Measurements from ENCODE around the gene CCDC117.

Gene CCDC117

DNA sequence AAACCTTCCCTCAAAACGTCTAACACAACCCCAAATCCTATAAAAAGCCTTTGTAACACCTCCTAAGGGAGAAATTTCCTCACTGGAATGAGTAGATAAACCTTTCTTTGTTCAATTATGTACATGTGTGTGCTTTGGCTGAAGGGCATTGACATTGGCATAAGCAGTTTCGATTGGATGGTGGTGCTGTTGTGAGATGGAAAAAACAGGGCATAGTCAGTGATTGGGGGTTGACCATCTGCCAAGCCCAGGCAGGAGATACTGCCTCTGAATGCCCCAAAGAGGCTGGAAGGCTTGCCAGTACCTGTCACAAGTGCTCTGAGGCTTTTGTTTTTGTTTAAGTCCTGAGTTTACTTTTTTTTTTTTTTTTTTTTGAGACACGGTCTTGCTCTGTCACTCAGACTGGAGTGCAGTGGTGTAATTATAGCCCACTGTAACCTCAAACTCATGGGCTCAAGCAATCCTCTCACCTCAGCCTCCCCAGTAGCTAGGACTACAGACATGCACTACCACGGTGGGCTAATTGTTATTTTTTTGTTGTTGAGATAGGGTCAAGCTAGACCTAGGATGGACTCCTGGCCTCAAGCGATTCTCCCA lies 1.2 kb upstream of the CCDC117 start:
- DNase-seq: no peak

DNA sequence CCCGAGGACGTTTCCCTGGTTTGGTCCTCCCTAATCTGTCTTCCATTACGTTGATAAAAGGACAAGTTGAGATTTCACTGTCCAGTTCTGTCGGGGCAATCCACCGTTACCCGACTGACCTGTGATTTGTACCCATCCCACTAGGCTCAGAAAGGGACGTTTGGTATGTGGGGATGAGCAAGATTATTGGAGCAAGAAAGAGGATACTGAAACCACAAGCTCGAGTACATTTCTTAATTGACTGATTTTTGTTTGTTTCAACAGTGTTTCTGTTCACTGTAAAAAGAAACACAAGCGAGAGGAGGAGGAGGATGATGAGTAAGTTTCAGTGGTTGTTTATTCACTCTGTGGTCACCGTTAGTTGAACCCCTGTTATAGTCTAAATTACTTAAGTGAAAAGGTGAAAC lies 969 bp downstream of the CCDC117 start:
- no peak for DNase-seq

DNA sequence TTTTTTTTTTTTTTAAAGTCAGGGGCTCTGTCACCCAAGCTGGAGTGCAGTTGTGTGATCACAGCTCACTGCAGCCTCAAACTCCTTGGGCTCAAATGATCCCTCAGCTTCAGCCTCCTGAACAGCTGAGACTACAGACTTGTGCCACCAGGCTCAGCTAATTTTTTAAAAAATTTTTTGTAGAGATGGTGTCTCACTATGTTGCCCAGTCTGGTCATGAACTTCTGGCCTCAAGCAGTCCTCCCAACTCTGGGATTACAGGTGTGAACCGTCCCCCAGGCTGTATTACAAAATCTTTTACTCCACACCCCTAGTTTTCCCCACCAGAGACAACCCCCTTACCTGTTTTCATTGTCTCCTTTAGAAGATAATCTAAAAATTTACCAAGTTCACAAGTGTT lies 1.9 kb downstream of the CCDC117 start:
- no peak for DNase-seq

DNA sequence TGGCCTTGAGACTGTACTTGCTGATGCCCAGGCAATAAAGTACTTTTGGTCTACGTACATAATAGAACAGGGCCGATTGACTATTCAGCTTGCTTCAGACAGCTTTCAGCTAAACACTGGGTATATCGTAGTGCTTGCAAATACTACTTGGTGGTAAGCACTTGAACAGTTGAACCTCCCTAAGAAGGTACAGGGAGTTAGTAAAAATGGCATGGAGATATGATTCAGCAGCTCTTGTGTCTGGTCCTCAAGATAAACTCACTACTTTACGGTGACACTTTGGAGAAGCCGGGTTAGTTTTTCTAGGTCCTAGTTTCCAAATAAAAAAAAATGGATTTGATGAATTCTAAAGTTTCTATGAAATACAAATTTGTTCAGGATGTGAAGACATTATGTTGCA lies 7.3 kb downstream of the CCDC117 start:
- no peak for DNase-seq

DNA sequence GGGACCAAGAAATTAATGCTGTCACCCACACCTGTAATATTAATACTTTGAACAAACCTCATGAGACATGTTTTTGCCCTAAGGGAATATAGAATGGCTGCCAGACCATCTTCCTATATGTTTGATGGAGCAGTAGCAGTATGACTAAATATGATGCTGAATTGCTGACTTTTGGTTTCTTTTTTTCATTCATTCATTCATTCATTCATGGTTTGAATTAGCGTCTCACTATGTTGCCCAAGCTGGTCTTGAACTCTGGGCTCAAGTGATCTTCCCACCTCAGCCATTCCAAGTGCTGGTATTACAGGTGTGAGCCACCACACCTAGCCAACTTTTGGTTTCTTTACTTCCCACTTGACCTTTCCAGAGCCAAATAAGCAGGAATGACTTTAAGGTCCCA lies 7.8 kb downstream of the CCDC117 start:
- DNase-seq: no peak

DNA sequence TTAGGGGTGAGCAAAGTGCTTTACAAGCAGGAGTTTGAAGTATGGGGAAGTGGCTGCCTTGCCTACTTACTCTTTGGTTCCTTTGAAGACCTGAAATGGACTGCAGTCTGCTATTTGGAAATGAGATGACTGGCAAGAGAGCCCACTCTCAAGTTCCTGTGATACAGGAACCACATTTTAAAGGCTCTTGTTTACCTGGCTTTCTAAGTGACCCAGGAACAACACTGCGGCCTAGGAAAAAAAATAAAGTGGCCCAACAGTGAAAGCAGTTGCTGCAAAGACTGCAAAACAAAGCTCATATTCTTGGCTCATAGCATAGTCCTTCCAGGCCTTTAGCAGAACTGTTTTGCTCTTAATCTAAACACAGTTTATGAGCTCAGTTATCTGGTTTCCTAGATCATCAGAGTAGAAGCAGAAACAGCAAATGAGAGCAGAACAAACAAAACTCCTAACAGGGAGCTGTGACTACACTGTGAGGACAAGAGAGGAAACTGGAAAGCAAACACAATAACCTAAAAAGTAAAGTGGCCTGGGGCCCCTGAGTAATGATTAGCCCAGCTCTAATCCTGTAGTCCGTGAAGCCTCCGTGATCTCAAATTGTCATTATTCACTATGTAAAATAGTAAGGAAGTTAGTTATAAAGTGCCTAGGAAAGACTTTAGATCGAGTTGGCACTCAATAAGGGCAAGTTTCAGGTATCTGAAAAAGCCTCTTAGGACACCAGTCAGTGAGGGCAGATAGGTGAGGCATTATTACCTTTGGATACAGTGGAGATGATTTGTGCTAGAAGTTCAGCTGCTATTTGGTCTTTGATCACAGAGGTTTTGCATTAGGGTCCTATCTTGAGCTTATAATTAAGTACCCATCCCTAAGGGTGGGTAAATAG lies 11.5 kb downstream of the CCDC117 start:
- DNase-seq: no peak

DNA sequence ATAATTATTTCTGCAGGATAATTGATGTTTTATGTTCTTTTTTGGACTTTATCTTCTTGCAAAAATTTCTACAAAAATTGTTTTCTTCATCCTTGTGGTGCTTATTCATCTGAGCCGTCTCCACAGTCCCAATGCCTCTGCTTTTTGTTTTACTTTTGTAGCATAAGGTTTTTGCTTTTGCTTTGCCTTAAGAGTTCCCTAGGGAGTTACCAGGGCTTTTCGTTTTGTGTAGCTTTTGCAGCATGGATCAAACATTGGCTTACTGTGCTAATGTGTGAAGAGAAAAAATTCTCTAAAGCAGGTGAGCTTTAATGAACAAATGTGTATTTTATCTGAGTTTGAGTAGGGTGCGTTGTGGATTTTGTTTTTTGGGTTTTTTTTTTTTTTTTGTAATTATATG lies 16.1 kb downstream of the CCDC117 start:
- DNase-seq: no peak

DNA sequence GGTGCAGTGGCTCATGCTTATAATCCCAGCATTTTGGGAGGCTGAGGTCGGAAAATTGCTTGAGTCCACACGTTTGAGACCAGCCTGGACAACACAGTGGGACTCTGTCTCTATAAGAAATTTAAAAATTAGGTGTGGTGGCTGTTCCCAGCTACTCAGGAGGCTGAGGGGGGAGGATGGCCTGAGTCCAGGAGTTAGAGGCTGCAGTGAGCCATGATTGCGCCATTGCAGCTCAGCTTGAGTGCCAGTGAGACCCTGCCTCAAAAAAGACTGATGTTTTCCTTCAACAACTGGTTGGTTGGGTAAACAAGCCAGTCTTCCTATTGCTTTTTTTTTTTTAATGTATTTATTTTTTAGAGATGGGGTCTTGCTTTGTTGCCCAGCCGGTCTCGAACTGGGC lies 18.6 kb downstream of the CCDC117 start:
- no peak for DNase-seq

DNA sequence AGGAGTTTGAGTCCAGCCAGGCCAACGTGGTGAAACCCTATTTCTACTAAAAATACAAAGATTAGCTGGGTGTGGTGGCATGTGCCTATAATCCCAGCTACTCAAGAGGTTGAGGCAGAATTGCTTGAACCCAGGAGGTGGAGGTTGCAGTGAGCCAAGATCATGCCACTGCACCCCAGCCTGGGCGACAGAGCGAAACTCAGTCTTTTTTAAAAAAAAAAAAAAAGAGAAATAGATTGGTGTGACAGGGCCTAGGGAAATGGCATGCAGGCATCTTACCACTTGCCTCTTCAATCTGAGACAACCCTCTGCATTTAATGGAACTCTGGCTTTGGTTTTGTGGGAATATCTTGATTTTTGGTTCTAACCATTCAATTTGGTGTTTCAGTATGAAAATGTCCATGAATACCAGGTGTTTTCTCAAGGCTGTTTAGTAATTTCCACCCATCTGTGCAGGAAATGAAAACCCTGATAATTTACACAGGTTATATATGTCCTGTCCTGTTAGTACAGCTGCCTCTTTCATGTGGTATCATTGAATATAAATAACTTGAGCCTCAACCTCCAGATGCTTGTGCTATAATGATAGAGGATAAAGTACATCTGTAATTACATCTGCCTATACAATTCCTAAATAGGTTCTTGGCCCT lies 19.5 kb downstream of the CCDC117 start:
- no peak for DNase-seq

DNA sequence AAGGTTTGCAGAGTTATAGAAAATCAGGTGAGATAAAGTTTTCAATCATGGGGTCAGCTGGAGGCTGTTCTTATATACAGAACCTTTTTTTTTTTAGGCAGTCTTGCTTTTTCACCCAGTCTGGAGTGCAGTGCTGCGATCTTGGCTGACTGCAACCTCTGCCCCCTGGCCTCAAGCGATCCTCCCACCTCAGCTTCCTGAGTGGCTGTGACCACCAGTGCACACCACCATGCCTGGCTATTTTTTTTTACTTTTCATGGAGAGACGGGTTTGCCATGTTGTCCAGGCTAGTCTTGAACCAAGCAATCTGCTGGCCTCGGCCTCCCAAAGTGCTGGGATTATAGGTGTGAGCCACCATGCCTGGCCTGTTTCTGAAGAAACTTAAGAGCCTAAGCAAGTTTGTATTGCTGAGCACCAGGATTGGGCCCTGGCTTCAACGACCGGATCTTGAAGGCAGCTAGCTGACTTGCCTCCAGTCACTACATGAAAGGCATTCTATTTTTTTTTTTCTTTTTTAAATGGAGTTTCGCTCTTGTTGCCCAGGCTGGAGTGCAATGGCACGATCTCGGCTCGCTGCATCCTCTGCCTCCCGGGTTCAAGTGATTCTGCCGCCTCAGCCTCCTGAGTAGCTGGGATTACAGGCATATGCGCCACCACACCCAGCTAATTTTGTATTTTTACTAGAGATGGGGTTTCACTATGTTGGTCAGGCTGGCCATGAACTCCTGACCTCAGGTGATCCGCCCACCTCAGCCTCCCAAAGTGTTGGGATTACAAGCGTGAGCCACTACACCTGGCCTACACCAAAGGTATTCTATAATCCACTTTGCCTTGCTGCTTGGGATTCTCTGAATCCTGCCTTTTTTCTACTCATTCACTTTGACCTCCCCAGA lies 20.2 kb downstream of the CCDC117 start:
- no peak for DNase-seq

DNA sequence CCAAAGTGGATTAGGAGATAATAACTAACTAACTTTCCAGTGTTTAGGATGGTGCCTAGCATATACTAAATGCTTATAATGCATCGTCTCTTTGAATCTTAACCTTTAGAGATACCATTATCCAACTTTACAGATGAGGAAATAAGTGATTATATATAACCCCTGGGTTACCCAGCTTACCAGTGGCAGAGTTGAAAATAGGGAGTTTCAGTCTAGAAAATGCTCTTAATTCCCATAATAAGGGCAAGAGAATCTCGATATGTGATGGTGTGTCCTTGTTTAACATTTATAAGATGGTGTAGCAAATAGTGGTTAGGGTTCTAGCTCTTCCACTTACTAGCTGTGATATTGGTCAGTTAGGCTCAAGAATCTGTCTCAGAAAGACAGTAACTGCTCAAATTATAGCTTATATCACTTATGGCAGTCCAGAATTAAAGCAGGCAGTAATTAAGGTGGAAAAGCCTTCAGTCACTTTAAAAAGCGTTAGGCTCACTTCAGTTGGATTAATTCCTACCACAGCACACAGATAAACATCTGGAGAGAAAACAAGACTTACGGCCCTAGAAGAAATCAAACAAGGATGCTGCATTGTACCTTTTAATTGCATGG lies 21.6 kb downstream of the CCDC117 start:
- DNase-seq: no peak

DNA sequence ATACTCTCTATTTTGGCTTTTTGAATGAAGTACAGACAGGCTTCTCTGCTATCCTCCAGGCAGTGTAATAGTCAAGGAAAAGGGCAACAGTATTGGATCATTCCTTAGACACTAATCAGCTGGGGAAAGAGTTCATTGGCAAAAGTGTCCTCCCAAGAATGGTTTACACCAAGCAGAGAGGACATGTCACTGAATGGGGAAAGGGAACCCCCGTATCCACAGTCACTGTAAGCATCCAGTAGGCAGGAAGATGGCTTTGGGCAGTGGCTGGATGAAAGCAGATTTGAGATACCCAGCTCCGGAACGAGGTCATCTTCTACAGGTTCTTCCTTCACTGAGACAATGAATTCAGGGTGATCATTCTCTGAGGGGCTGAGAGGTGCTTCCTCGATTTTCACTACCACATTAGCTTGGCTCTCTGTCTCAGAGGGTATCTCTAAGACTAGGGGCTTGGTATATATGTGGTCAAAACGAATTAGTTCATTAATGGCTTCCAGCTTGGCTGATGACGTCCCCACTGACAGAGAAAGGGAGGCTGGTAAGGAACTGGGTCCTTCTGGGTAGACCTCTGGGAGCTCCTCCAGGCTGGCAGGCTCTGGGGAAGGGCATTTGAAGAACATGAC lies 22.7 kb downstream of the CCDC117 start:
- DNase-seq: no peak

DNA sequence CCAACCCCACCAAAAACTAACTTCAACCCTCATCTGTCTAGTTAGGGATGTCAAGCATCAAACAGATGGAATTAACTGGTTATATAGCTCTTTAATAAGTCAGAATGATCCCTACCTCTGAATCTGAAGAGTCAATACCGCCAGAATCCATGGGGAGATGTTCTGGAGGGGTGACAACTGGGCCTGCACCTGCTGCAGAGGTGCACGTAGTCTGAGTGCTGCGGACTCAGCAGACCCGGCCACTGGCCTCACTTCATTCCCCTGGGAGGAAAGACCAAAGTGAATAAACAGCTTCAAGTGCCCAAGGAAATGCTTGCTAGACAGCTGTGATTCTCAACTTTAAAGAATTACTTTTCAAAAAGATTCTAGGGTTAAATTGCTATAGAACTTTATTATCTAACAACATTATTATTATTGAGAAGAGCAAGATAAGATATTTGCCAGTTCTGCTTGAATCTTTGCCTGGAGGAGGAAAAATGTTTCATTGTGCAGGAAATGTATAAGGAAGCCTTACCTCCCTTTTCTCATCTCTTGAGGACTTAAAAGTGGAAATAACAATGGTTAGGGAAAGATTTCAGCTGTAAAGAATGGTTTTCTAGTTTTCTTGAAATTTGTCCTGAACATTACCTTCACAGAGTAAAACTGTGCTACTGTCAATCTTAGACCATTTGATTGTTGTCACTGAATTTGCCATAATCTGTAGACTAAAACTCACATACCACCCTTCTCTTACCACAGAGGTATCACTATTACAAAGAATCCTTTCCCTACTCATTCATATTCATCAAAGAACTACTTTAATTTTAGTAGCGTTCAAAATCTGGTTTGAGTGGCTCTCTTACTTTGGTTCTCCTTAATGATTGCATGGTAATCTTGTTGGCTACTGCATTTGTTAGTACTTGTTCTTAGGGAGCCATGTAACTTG lies 23.7 kb downstream of the CCDC117 start:
- no peak for DNase-seq

DNA sequence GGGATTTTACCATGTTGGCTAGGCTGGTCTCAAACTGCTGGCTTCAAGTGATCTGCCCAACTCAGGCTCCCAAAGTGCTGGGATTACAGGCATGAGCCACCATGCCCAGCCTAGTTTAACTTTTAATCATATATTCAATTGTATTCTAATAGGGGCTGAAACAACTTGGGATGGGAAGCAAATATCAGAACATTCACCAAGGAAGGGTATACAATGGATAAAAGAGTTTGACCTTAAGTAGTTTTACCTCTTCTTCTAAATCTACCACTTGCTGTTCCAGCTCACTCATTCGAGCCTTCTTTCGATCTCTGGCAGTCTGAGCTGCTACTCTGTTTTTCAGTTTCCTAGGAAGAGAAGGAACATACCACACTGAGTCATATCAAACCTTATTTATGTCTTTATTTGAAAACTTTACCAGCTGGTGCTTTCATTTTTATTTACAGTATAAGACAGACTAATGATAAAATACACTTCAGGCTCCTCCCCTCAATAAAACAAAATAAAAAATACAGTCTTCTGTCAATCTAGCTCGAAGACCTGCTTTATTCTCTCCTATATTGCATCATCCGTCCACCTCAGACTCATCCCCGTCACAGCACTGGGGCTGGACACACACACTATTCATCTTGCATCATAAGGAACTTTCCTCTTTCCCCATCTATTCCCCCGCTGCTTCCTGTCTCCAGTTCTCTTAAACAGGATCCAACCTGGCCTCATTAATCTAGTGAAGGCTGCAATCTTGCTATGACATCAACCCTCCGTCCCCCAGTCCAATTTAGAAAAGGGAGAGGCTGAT lies 26.5 kb downstream of the CCDC117 start:
- no peak for DNase-seq

DNA sequence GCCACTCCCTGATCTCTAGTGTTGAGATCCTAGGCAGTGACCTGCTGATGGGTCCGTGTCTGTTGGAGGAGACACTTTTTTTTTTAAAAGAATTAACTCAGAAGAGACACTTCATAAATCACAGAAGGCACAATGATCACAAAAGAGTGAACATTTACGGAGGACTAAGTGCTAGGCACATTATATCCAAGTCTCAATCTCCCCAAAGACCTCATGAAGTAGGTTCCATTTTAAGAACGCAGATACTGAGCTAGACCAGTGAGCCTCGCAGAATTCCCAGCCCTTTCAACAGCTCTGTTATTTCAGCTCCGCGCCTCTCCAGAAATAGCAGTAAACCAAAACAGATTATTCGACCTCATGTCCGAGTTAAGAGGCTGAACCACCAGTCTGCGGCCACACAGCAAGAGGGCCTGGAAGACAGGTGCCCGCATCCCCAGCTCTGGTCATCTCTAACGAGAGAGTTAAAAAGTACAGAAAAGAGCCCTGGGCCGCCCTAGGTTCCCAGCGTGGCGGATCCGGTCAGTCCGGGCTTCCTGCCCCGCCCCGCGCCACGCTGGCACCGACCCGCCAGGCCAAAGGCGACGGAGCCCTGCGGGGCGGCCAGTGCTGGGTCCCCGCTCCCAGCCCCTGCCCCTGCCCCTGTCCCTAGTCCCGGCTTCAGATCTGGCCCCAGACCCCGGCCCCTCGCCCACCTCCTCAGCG lies 27.3 kb downstream of the CCDC117 start:
- DNase-seq: no peak

DNA sequence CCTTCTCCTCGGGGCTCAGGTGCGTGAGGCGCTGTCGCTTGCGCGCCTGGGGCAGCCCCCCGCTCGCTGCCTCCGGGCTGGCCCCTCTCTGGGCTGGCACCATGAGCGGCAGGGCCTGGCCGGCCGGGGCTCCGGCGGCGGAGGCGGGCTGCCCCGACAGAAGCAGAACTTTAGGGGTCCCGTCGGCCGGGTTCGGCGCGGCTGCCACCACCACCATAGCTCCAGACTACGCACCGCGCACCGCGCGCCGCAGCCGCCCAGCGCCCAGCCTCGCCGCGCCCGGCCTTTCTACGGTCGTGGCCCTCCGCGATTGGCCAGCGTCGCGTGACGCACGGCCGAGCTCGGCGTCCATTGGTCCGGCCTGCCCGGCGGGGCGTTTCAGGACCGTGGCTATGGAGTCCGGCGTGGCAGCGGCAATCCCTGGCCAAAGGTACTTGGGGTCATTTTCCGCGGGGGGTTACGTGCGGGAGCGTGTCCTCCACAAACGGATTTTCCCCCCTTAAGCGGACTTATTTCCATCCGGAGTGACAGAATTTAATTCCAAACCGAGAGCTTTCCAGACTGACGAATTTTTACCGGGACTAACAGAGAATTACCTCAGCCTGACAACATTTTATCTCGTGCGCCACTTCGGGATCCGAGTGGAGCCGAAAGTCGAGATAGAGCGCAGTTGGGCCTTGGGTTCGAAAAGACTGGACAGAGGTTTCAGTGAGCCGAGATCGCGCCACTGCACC lies 28.0 kb downstream of the CCDC117 start, which contains the start of gene XBP1:
Gene XBP1, minus strand, starts transcription at position 262 of the 734 bp plus-strand sequence.
- DNase-seq: peak; percentile 69

DNA sequence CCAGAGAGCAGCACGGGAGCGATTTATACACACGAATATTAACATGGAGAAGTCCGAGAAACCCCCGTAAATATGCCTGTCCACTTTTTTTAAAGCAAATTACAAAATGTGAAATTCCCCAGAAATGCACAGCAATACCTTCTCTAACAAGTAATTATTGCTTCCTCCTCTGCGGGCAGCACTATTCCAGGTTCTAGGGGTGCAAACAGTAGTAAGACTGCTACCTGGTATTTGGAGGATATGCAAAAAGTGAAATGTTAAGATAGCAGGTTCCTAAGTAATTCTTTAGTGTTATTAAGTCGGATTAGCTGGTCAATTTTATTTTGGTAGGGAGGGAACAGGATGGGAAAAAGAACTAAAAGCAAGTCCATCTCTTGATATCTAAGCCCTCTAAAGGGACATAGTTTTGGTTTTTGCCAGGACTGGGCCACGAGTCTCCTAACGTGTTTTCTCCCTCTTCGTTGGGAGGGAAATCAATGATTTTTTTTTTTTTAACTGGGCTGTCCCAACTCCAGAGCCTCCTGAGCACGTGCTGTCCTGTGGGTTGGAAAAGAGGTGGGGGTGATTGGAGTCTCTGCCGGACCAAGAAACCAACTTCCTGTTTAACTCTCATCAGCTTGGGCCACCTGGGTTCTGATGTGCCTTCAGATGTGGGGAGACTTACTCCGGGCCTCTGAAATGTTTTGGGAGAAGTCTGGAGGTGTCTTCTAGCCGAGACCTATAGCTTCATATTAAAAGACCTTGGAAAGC lies 29.5 kb downstream of the CCDC117 start:
- no peak for DNase-seq

DNA sequence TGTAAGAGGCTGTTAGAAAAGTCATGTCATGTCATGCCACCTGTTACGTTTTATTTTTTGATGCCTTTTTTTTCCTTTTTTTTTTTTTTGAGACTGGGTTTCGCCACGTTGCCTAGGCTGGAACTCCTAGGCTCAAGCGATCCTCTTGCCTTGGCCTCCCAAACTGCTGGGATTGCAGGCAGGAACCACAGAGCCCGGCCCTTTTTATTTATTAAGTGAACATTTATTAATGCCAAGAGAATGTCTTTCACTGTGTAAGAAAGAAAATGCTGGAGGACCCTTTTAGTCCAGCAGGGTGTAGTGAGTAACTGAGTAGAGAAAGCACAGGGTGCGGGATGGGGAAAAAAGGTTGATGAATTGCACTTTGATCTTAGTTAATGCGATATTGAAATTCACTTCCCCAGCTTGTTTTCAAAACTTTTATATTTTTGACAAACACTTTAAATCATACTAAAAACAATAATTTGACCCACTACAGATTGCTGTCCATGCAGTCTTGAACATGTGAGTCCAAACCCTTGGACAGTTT lies 30.2 kb downstream of the CCDC117 start:
- no peak for DNase-seq
